ENCODE results near the gene SLC25A39. TPM values are rescaled to one million over a fixed set of nuclear protein-coding genes. Genes with fewer than 3 reads are reported as not detected.

Gene SLC25A39
- total RNA-seq, 1 donor from 2014 or later: 146 TPM

- H3K27me3 ChIP-seq (ENCODE audit: control insufficient read depth, insufficient read depth, low read length): peaks cover 2% of the 10 kb centered on the region
- H3K4me3 ChIP-seq (ENCODE audit: low read depth, low read length): no peak overlapping the region
- no peak for DNase-seq (ENCODE audit: low read depth)
- H3K36me3 ChIP-seq (ENCODE audit: control insufficient read depth, insufficient read depth, low read length): no peaks in the 10 kb centered on the region
- TF ChIP-seq CTCF (IDR thresholded peaks at IDR 0.05; ENCODE audit: insufficient read depth, low read length, poor library complexity, severe bottlenecking): no peak
Observed at GRCh38 chr17:44360144-44360533, 35.5 kb upstream of the SLC25A39 start.

GRCh38 chr17:44359458-44360143 lies 35.0 kb upstream of the SLC25A39 start:
- Histone ChIP-seq H3K36me3 (ENCODE audit: control insufficient read depth, insufficient read depth, low read length) (no peaks in the 10 kb centered on the region), H3K27me3 (ENCODE audit: control insufficient read depth, insufficient read depth, low read length) (no peaks in the 10 kb centered on the region), H3K4me3 (ENCODE audit: low read depth, low read length) (no peak overlapping the region)
- no peak for DNase-seq (ENCODE audit: low read depth)
- no peak for TF ChIP-seq CTCF (IDR thresholded peaks at IDR 0.05; ENCODE audit: insufficient read depth, low read length, poor library complexity, severe bottlenecking)

DNA sequence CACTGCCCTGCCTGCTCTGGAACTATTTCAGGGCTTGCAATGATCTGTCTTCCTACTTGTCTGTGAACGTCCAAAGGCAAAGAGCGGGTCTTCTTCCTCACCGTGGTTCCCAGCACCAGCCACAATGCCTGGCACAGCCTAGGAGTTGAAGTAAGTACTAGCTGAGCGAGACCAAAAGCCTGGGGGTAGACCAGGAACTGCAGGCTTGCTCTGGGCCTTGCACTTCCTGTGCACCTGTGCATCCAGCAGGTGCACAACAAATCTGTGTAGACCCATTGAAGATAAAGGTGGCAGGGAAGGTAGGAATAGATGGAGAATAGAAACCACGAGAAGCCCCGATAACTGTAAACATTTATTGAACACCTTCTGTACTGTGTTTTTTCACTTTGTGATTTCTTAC lies 34.4 kb upstream of the SLC25A39 start:
- Histone ChIP-seq H3K27me3 (ENCODE audit: control insufficient read depth, insufficient read depth, low read length) (peaks cover 2% of the 10 kb centered on the region), H3K4me3 (ENCODE audit: low read depth, low read length) (no peak overlapping the region), H3K36me3 (ENCODE audit: control insufficient read depth, insufficient read depth, low read length) (no peaks in the 10 kb centered on the region)
- DNase-seq (ENCODE audit: low read depth): no peak
- no peak for TF ChIP-seq CTCF (IDR thresholded peaks at IDR 0.05; ENCODE audit: insufficient read depth, low read length, poor library complexity, severe bottlenecking)

GRCh38 chr17:44358066-44358465 lies 33.4 kb upstream of the SLC25A39 start:
- no peak for TF ChIP-seq CTCF (IDR thresholded peaks at IDR 0.05; ENCODE audit: insufficient read depth, low read length, poor library complexity, severe bottlenecking)
- Histone ChIP-seq H3K27me3 (ENCODE audit: control insufficient read depth, insufficient read depth, low read length) (peaks cover 2% of the 10 kb centered on the region), H3K4me3 (ENCODE audit: low read depth, low read length) (no peak overlapping the region), H3K36me3 (ENCODE audit: control insufficient read depth, insufficient read depth, low read length) (no peaks in the 10 kb centered on the region)
- no peak for DNase-seq (ENCODE audit: low read depth)

DNA sequence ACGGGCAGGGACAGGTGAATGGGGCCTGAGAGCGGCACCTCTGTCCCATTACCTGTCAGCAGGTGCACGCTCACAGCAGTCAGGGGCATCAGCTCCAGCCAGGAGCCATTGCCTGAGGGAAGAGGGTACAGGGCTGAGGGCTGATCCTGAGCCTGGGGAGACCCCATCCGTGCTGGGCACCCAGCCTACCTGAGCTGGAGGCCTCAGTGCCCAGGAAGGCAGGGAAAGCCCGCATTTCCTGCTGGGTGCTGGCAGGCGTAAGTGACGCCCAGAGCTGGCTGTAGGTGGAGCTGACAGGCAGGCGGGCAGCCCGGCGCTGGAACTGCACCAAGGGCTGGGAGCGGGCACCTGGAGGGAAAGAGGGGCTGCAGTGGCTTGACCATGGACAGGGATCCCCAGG lies 31.6 kb upstream of the SLC25A39 start:
- Histone ChIP-seq H3K27me3 (ENCODE audit: control insufficient read depth, insufficient read depth, low read length) (peaks cover 2% of the 10 kb centered on the region), H3K36me3 (ENCODE audit: control insufficient read depth, insufficient read depth, low read length) (peaks cover 2% of the 10 kb centered on the region), H3K4me3 (ENCODE audit: low read depth, low read length) (no peak overlapping the region)
- DNase-seq (ENCODE audit: low read depth): no peak
- no peak for TF ChIP-seq CTCF (IDR thresholded peaks at IDR 0.05; ENCODE audit: insufficient read depth, low read length, poor library complexity, severe bottlenecking)

DNA sequence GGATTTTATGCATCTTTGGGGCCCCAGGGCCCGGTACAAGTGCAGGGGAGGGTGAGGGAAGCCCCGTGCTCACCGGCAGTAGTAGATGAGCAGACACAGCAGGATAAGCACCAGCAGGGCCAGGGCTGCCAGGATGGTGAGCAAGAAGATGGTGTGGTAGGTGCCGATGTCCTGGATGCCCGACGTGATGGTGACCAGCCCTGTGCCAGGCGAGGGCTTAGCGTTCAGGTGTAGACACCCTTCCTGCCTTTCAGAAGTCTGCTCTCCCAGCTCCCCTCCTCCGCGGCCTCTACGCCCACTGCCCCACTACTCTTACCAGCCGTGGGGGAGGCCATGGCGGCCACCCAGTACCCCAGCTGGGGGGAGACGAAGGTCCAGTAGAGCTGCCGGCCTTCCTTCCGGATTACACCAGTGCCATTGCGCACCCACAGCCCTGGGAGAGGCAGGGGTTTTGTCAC lies 31.0 kb upstream of the SLC25A39 start:
- TF ChIP-seq CTCF (IDR thresholded peaks at IDR 0.05; ENCODE audit: insufficient read depth, low read length, poor library complexity, severe bottlenecking): no peak
- DNase-seq (ENCODE audit: low read depth): no peak
- no peak overlapping the region for H3K4me3 ChIP-seq (ENCODE audit: low read depth, low read length)
- peaks cover 3% of the 10 kb centered on the region for H3K36me3 ChIP-seq (ENCODE audit: control insufficient read depth, insufficient read depth, low read length)
- H3K27me3 ChIP-seq (ENCODE audit: control insufficient read depth, insufficient read depth, low read length): peaks cover 2% of the 10 kb centered on the region
